ENCODE data around the gene MAP7D2. TPM values are rescaled to one million over a fixed set of nuclear protein-coding genes. Genes with fewer than 3 reads are reported as not detected.

MAP7D2 gene
- total and polyA plus RNA-seq, 2 experiments from 2014 or later, result 0.90 to 1.6 TPM

DNA sequence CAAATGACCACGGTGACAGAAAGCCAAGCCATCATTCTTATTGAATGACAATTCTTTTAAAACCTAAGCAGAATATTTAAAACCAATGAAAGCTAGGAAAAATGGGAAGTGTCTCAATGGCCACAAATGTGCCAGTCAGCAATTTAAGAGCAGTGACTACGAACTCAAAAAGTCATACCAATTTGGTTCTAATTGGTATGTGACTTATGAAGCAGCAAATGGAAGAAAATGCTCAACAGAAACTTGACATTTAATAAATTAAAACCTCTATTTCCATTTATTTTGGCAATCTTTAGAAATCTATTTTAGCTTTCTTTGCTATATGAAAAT lies 100.1 kb downstream of the MAP7D2 start:
- no peaks in the 10 kb centered on the region for H3K9me2 ChIP-seq (ENCODE audit: insufficient read depth)
- H3F3A ChIP-seq (replicated peaks; ENCODE audit: low read depth), result no peaks in the 10 kb centered on the region
- ATAC-seq (no peak), DNase-seq (ENCODE audit: low spot score) (no peak)
- no peaks in the 10 kb centered on the region for H3K27me3 ChIP-seq (ENCODE audit: insufficient read depth)
- H3K36me3 ChIP-seq (ENCODE audit: insufficient read depth), result no peaks in the 10 kb centered on the region
- H4K20me1 ChIP-seq (replicated peaks; ENCODE audit: insufficient read depth), result no peaks in the 10 kb centered on the region
- no peaks in the 10 kb centered on the region; the same call in 2 of the 3 replicates for H3K9me3 Mint-ChIP-seq
- H3K27ac Mint-ChIP-seq, result no peak overlapping the region
- H3K4me1 Mint-ChIP-seq, result no peaks in the 10 kb centered on the region; the same call in 2 of the 3 replicates
- H3K4me1 ChIP-seq (ENCODE audit: insufficient read depth), result no peaks in the 10 kb centered on the region
- H3K36me3 Mint-ChIP-seq (ENCODE audit: low read depth), result no peaks in the 10 kb centered on the region; the same call in 2 of the 3 replicates
- H3K4me3 Mint-ChIP-seq, result no peak overlapping the region
- no peak overlapping the region for H3K4me3 ChIP-seq
- H3K4me2 ChIP-seq, result no peak overlapping the region
- H3K79me2 ChIP-seq (replicated peaks; ENCODE audit: insufficient read depth), result no peaks in the 10 kb centered on the region
- H3K27ac ChIP-seq (ENCODE audit: low read depth), result no peak overlapping the region
- TF ChIP-seq ZNF114 (CRISPR knock-in tag; IDR thresholded peaks at IDR 0.05) (no peak), CREB1 (CRISPR knock-in tag; IDR thresholded peaks at IDR 0.05; ENCODE audit: low read depth) (no peak), JUNB (IDR thresholded peaks at IDR 0.05; ENCODE audit: unreplicated experiment) (no peak), EZH2phosphoT487 (IDR thresholded peaks at IDR 0.05; ENCODE audit: unreplicated experiment) (no peak), ZNF331 (CRISPR knock-in tag; IDR thresholded peaks at IDR 0.05; ENCODE audit: low read depth) (no peak)
- TF ChIP-seq, protein P1, sequence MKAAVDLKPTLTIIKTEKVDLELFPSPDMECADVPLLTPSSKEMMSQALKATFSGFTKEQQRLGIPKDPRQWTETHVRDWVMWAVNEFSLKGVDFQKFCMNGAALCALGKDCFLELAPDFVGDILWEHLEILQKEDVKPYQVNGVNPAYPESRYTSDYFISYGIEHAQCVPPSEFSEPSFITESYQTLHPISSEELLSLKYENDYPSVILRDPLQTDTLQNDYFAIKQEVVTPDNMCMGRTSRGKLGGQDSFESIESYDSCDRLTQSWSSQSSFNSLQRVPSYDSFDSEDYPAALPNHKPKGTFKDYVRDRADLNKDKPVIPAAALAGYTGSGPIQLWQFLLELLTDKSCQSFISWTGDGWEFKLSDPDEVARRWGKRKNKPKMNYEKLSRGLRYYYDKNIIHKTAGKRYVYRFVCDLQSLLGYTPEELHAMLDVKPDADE (IDR thresholded peaks at IDR 0.05), result no peak
- H3K27me3 Mint-ChIP-seq (ENCODE audit: insufficient read depth, low read depth, poor library complexity), result peaks cover 2% of the 10 kb centered on the region
- H2AFZ ChIP-seq, result no peak overlapping the region

GRCh38 chrX:20015945-20016615 lies 100.6 kb downstream of the MAP7D2 start:
- TF ChIP-seq JUNB (IDR thresholded peaks at IDR 0.05; ENCODE audit: unreplicated experiment), result no peak
- ATAC-seq, result no peak
- no peaks in the 10 kb centered on the region for H3K36me3 ChIP-seq (ENCODE audit: insufficient read depth)
- H3K4me1 ChIP-seq (ENCODE audit: insufficient read depth), result no peaks in the 10 kb centered on the region
- H3K27ac ChIP-seq (ENCODE audit: low read depth), result no peak overlapping the region
- no peaks in the 10 kb centered on the region for H4K20me1 ChIP-seq (replicated peaks; ENCODE audit: insufficient read depth)
- H3K27ac Mint-ChIP-seq, result no peak overlapping the region
- no peak overlapping the region for H3K4me2 ChIP-seq
- H3K79me2 ChIP-seq (replicated peaks; ENCODE audit: insufficient read depth), result no peaks in the 10 kb centered on the region
- H3K4me3 Mint-ChIP-seq, result no peak overlapping the region
- no peak for DNase-seq (ENCODE audit: low spot score)
- H3K9me2 ChIP-seq (ENCODE audit: insufficient read depth), result no peaks in the 10 kb centered on the region
- no peaks in the 10 kb centered on the region for H3F3A ChIP-seq (replicated peaks; ENCODE audit: low read depth)
- no peaks in the 10 kb centered on the region for H3K27me3 ChIP-seq (ENCODE audit: insufficient read depth)
- peaks cover 2% of the 10 kb centered on the region for H3K27me3 Mint-ChIP-seq (ENCODE audit: insufficient read depth, low read depth, poor library complexity)
- H3K4me3 ChIP-seq, result no peak overlapping the region
- H3K36me3 Mint-ChIP-seq (ENCODE audit: low read depth), result no peaks in the 10 kb centered on the region; the same call in 2 of the 3 replicates
- H3K9me3 Mint-ChIP-seq, result no peaks in the 10 kb centered on the region; the same call in 2 of the 3 replicates
- H2AFZ ChIP-seq, result no peak overlapping the region
- H3K4me1 Mint-ChIP-seq, result no peaks in the 10 kb centered on the region; the same call in 2 of the 3 replicates

DNA sequence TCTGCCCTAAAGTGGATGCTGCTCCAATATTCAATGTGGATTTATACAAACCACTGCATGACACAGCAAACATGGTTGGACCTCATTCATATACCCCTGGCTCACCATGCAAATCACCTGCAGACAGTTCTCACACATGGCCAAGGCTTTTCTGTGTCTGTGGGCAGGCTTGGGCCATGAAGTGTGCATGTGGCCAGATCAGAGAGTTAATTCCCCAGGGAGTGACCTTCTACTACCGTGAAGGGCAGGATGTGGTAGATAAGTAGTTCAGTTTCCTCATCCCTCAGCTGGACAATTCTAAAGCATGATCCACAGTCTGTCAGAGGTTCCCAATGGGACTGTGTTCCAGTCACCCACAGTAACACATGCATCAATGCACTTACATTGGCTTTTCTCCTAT lies 101.3 kb downstream of the MAP7D2 start:
- H3K36me3 Mint-ChIP-seq (ENCODE audit: low read depth), result no peaks in the 10 kb centered on the region; the same call in 2 of the 3 replicates
- no peaks in the 10 kb centered on the region; the same call in 2 of the 3 replicates for H3K9me3 Mint-ChIP-seq
- ATAC-seq, result no peak
- TF ChIP-seq, protein P1 (IDR thresholded peaks at IDR 0.05), result no peak
- TF ChIP-seq POLR2AphosphoS5 (IDR thresholded peaks at IDR 0.05; ENCODE audit: low read depth) (no peak), JUNB (IDR thresholded peaks at IDR 0.05; ENCODE audit: unreplicated experiment) (no peak)
- TF ChIP-seq, protein P2, sequence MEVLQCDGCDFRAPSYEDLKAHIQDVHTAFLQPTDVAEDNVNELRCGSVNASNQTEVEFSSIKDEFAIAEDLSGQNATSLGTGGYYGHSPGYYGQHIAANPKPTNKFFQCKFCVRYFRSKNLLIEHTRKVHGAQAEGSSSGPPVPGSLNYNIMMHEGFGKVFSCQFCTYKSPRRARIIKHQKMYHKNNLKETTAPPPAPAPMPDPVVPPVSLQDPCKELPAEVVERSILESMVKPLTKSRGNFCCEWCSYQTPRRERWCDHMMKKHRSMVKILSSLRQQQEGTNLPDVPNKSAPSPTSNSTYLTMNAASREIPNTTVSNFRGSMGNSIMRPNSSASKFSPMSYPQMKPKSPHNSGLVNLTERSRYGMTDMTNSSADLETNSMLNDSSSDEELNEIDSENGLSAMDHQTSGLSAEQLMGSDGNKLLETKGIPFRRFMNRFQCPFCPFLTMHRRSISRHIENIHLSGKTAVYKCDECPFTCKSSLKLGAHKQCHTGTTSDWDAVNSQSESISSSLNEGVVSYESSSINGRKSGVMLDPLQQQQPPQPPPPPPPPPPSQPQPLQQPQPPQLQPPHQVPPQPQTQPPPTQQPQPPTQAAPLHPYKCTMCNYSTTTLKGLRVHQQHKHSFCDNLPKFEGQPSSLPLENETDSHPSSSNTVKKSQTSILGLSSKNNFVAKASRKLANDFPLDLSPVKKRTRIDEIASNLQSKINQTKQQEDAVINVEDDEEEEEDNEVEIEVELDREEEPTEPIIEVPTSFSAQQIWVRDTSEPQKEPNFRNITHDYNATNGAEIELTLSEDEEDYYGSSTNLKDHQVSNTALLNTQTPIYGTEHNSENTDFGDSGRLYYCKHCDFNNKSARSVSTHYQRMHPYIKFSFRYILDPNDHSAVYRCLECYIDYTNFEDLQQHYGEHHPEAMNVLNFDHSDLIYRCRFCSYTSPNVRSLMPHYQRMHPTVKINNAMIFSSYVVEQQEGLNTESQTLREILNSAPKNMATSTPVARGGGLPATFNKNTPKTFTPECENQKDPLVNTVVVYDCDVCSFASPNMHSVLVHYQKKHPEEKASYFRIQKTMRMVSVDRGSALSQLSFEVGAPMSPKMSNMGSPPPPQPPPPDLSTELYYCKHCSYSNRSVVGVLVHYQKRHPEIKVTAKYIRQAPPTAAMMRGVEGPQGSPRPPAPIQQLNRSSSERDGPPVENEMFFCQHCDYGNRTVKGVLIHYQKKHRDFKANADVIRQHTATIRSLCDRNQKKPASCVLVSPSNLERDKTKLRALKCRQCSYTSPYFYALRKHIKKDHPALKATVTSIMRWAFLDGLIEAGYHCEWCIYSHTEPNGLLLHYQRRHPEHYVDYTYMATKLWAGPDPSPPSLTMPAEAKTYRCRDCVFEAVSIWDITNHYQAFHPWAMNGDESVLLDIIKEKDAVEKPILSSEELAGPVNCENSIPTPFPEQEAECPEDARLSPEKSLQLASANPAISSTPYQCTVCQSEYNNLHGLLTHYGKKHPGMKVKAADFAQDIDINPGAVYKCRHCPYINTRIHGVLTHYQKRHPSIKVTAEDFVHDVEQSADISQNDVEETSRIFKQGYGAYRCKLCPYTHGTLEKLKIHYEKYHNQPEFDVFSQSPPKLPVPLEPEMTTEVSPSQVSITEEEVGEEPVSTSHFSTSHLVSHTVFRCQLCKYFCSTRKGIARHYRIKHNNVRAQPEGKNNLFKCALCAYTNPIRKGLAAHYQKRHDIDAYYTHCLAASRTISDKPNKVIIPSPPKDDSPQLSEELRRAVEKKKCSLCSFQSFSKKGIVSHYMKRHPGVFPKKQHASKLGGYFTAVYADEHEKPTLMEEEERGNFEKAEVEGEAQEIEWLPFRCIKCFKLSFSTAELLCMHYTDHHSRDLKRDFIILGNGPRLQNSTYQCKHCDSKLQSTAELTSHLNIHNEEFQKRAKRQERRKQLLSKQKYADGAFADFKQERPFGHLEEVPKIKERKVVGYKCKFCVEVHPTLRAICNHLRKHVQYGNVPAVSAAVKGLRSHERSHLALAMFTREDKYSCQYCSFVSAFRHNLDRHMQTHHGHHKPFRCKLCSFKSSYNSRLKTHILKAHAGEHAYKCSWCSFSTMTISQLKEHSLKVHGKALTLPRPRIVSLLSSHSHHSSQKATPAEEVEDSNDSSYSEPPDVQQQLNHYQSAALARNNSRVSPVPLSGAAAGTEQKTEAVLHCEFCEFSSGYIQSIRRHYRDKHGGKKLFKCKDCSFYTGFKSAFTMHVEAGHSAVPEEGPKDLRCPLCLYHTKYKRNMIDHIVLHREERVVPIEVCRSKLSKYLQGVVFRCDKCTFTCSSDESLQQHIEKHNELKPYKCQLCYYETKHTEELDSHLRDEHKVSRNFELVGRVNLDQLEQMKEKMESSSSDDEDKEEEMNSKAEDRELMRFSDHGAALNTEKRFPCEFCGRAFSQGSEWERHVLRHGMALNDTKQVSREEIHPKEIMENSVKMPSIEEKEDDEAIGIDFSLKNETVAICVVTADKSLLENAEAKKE (CRISPR knock-in tag; IDR thresholded peaks at IDR 0.05), result no peak

More for the DNA sequence above, 101.3 kb downstream of the MAP7D2 start:
- Histone ChIP-seq H3F3A (replicated peaks; ENCODE audit: low read depth) (no peaks in the 10 kb centered on the region), H4K20me1 (replicated peaks; ENCODE audit: insufficient read depth) (no peaks in the 10 kb centered on the region), H3K4me3 (no peak overlapping the region), H3K9me2 (ENCODE audit: insufficient read depth) (no peaks in the 10 kb centered on the region), H3K36me3 (ENCODE audit: insufficient read depth) (no peaks in the 10 kb centered on the region), H3K27ac (ENCODE audit: low read depth) (no peak overlapping the region), H2AFZ (no peak overlapping the region), H3K27me3 (ENCODE audit: insufficient read depth) (no peaks in the 10 kb centered on the region), H3K4me2 (no peak overlapping the region), H3K4me1 (ENCODE audit: insufficient read depth) (no peaks in the 10 kb centered on the region), H3K79me2 (replicated peaks; ENCODE audit: insufficient read depth) (no peaks in the 10 kb centered on the region)
- peaks cover 2% of the 10 kb centered on the region for H3K27me3 Mint-ChIP-seq (ENCODE audit: insufficient read depth, low read depth, poor library complexity)
- no peak for DNase-seq (ENCODE audit: low spot score)
- no peaks in the 10 kb centered on the region; the same call in 2 of the 3 replicates for H3K4me1 Mint-ChIP-seq
- no peak overlapping the region for H3K4me3 Mint-ChIP-seq
- H3K27ac Mint-ChIP-seq, result no peak overlapping the region
